GM12864 (cell line): ENCODE measurements around the gene NADSYN1.
A peak's percentile ranks its signal among the peaks of the same experiment; 100 is the strongest.

Source experiments
- DNase-seq: peaks from one replicate; pipeline ENCODE4 v3.0.0-alpha.2; 2011; ENCODE audit warnings: low read depth
- H3K4me3 ChIP-seq: 2 replicates; pipeline ENCODE4 v1.5.1; 2011; ENCODE audit warnings: mild to moderate bottlenecking, low read depth, low read length, control low read depth
- TF ChIP-seq, protein P1 (sequence below): IDR thresholded peaks from 2 replicates; pipeline ENCODE4 v1.5.1; 2011; ENCODE audit warnings: low read depth, mild to moderate bottlenecking, moderate library complexity, low read length, control low read depth, inconsistent platforms; ENCODE audit errors: missing control alignments

NADSYN1 gene

DNA sequence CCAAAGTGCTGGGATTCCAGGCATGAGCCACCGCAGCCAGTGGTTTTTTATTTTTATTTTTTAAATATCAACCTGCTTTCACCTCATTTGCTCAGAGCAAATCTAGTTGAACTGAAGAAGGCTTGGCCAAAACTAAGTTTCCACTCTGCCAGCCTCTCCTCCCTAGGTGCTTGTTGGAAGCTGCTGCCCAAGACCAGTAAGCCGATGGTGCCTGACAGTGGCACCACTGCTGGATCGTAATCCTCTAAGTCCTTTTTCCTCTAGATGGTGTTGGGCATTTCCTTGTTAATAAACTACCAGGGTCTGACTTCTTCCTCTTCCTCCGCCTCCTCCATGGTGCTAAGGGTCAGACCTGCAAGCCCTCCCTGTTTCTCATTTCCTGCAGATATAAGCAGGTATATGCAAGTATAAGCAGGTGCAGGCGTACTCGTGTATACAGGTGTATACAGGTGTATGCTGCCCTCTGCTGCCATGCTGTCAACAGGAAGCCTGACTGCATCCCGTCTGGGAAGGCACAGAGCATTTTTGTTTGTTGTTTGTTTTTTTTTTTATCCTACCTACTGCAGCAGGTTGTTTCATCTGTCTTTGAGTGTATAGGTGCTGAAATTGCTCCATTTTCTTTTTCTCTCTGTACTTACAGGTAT lies 1.6 kb downstream of the NADSYN1 start:
- DNase-seq, result no peak
- TF ChIP-seq, protein P1, sequence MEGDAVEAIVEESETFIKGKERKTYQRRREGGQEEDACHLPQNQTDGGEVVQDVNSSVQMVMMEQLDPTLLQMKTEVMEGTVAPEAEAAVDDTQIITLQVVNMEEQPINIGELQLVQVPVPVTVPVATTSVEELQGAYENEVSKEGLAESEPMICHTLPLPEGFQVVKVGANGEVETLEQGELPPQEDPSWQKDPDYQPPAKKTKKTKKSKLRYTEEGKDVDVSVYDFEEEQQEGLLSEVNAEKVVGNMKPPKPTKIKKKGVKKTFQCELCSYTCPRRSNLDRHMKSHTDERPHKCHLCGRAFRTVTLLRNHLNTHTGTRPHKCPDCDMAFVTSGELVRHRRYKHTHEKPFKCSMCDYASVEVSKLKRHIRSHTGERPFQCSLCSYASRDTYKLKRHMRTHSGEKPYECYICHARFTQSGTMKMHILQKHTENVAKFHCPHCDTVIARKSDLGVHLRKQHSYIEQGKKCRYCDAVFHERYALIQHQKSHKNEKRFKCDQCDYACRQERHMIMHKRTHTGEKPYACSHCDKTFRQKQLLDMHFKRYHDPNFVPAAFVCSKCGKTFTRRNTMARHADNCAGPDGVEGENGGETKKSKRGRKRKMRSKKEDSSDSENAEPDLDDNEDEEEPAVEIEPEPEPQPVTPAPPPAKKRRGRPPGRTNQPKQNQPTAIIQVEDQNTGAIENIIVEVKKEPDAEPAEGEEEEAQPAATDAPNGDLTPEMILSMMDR, result peak; percentile 20
- H3K4me3 ChIP-seq, result no peak overlapping the region; the same call in 1 of the 2 replicates

DNA sequence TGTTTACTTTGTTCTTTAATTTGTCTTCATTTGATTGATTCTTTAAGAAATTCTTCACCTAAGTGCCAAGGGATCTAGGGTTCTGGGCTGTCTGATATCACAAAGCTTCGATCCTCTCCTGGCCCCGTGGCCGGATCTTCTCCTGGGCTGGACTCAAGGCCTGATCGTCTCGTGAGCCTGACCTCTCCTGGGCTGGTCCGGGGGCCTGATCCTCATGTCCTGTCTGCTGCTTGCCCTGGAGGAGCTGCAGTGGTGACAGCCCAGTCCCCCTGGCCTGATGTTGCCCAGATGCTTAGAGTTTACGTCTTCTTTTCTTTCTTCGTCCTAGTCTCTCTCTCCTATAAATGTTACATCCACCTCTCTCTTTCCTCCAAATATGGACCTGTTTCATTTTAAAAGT lies 3.3 kb downstream of the NADSYN1 start:
- DNase-seq, result no peak
- no peak overlapping the region for H3K4me3 ChIP-seq
- TF ChIP-seq, protein P1, result no peak

DNA sequence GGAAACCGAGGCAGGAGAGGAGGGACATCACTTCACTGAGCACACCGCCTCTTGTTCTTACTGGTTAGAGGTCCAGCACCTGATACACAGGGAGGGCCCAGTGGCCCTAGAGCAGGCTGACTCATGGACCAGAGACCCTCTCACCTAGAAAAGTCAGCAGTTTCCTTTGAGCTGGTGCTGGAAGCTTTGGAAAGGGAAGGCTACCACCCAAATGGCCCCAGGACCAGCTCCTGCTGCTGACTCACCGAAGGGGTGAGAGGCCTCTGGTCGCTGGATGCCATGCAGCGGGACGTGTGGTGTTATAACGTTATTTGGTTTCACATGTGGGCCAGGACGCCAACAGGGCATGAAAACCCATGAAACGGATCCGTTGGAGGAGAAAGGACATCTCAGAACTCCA lies 3.8 kb downstream of the NADSYN1 start:
- no peak for DNase-seq
- TF ChIP-seq, protein P1, result no peak
- no peak overlapping the region for H3K4me3 ChIP-seq

DNA sequence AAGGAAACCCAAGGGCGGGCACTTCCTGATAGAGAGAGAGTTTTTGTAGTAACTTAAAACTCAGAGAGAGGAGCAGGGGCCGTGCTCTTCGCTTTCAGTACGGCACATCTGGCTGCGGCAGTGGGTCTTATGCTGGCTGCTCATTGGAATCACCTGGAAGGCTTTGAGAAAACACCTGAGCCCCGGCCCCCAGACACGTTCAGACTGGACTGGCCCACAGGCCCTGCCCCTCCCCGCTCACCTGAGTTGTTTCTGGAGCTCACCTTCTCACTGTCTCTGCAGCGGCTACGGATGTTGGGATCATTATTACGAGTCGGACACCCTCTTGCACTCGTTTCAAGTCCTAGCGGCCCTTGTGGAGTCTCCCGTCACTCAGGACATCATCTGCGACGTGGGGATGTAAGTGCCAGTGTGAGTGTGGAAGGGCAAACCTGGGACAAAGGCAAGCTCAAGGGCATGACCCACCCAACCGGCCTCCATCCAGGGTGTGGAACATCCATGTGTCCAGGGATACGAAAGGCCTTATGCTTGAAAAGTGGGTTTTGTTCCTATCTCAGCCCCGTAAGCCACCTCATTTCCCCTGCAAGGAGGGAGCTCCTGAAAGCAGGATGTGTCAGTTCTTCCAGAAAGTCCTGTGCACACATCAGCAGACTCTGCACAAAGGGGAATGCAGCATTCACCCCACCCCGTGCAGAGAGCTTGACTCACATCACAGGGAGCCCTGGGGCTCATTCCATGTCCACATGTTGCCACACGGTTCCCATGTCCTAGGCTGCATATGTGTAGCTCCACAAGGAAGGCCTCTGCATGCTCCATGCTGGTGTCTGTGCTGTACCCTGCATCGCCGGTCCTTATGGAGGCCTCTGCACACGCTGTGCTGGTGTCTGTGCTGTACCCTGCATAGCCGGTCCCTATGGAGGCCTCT lies 5.4 kb downstream of the NADSYN1 start:
- no peak overlapping the region for H3K4me3 ChIP-seq
- TF ChIP-seq, protein P1, result no peak
- DNase-seq, result no peak

DNA sequence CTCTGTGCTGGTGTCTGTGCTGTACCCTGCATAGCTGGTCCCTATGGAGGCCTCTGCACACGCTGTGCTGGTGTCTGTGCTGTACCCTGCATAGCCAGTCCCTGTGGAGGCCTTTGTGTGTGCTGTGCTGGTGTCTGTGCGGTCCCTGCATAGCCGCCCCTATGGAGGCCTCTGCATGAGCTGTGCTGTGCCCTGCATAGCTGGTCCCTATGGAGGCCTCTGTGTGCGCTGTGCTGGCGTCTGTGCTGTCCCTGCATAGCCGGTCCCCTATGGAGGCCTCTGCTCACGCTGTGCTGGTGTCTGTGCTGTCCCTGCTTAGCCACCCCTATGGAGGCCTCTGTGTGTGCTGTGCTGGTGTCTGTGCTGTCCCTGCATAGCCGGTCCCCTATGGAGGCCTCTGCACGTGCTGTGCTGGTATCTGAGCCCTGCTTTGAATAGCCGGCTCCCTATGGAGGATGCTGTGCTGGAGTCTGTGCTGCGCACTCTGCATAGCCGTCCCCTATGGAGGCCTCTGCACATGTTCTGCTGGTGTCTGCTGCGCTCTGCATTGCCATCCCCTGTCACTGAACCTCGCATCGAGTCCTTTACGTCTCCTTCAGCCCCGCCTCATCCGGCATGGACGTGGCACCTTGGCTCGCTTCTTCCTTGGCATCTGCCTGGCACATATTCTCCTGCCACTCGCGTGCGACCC lies 6.2 kb downstream of the NADSYN1 start:
- DNase-seq, result no peak
- H3K4me3 ChIP-seq, result no peak overlapping the region
- TF ChIP-seq, protein P1, result no peak

DNA sequence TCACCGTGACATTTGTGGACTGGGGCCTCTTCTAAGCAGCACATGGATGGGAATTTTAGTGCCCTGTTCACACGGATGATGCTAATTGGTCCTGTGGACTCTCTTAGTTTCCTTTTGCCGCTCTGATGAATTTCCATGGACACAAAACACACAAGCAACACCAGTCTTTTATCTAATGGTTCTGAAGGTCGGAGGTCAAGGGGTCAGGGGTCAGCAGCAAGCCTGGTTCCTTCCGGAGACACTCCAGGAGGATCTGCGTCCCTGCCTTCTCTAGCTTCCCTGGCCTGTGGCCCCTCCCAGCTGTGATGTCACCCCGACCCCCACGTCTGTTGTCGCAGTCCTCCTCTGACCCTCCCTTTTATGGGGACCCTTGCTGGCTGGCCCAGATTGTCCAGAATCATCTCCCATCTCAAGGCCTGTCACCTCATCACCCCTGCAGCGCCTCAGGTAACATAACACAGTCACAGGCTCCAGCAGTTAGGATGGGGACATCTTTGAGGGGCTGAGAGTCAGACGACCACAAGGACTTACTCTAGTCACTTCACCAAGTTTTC lies 6.8 kb downstream of the NADSYN1 start:
- no peak overlapping the region for H3K4me3 ChIP-seq
- DNase-seq, result no peak
- TF ChIP-seq, protein P1, result no peak
